Limb (tissue), 2 donors: ENCODE data around the gene PIK3R3.

Experiments used
- DNase-seq, 2 donors: peaks; one replicate each; pipeline ENCODE4 v3.0.0-alpha.2; 2016; ENCODE audit errors: extremely low spot score in 2 of 2

Gene PIK3R3

DNA sequence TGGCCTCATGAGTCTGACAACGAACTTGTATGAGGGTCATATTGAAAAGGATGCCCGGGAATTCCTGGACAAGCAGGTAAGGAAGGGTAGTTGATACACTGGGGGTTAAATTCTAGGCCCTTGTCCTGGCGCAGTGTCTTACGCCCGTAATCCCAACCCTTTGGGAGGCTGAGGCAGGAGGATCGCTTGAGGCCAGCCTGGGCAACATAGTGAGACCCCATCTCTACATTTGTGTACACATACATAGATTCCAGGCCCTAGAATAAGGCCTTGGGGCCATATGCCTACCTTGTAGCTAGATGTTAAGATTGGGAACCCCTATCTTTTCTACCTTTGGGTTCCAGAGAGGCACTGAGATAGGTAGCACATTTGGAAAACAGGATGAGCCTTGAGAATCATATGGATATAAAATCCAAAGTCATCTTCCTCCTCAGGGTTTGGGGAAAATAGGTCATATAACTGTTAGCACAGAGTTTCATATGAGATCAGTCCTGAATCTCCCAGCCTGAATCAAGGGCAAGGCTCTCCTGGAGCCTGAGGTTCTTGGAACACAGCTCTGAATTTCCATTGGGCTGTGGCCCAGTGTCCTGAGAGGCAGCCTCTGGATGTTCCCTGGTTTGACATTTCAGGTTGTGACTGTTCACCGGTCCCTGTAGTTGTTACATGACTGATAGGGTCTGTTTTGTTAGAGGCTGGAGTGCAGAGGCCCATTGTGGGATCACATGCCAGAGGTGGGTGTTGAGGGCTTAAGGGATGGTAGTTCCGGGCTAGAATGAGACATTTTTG, 104.4 kb downstream of the PIK3R3 start:
- no peak for DNase-seq

- DNase-seq = no peak
These were observed 105.9 kb downstream of the PIK3R3 start for GRCh38 chr1:46026531-46026930.

GRCh38 chr1:46021046-46021996, 111.1 kb downstream of the PIK3R3 start:
- no peak for DNase-seq

GRCh38 chr1:46020010-46020409, 112.4 kb downstream of the PIK3R3 start:
- no peak for DNase-seq

DNA sequence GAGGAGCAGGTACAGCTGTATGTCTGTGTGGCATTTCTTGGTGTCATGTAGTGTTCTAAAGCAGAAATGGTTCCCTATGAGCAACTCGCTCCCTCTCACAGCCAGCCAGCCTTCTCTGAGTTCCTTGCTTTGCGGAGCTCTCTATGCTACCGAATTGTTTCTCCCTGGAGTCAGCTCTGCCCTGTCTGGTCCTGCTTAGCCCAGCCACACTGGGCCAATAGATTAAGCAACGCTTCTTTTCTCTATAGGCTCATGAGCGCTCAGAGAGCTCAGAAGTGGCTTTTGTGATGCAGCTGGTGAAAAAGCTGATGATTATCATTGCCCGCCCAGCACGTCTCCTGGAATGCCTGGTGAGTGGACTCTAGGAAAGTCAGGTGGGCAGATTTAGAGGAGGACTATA, 113.1 kb downstream of the PIK3R3 start:
- DNase-seq = no peak

- no peak for DNase-seq
These were observed 114.4 kb downstream of the PIK3R3 start for GRCh38 chr1:46017876-46018503.

- DNase-seq = no peak
These were observed 118.8 kb downstream of the PIK3R3 start for GRCh38 chr1:46013581-46013980.

DNA sequence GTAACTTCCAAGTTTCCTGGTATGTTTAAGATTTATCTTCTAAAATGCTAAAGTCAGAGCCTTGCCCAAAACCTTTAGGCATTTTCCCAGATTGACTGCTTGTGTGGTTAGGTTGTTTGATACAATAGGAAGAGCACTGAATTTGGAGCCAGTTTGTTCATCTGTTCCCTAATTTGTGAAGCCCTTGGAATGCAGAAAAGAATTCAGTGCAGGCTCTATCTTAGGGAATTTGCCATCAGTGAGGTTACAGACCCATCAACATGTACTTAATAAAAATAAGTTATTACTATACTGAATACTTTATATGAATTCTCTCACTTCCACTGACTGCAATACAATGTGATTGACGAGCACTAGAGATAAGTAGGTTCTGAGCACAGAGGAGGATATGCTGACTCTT, 120.2 kb downstream of the PIK3R3 start:
- DNase-seq = no peak

DNA sequence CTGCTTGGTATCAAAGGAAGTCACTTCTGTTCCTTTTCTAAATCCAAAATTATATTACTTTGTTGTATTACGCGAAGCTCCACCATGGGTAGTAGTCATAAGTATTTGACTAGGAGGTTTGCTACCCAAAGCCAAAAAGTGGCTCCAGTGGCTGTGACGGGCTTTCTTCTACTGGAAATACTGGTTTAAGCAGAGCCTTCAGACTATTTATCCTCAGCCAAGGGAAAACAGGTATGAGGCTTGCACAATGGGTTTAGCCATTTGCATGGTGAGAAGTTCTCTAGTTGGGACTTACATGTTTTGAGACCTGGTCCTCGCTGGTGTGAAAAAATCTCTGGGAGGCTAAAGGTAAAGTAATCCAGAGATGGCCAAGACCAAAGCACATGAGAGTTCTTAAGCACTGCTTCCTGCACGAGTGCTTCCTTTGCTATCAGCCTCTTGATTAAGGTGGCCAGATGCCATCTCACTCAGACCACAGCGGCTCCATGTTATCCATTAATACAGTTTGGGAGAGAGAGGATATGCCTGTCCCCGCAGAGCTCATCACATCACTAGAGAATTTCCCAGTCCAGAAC, 121.2 kb downstream of the PIK3R3 start:
- no peak for DNase-seq

GRCh38 chr1:46010611-46011010, 121.8 kb downstream of the PIK3R3 start:
- DNase-seq = no peak

- no peak for DNase-seq
These were observed 123.8 kb downstream of the PIK3R3 start for GRCh38 chr1:46008585-46008984.

- no peak for DNase-seq
These were observed 126.8 kb downstream of the PIK3R3 start for GRCh38 chr1:46005594-46005993.

- DNase-seq = no peak
These were observed 127.9 kb downstream of the PIK3R3 start for GRCh38 chr1:46004492-46004891.

DNA sequence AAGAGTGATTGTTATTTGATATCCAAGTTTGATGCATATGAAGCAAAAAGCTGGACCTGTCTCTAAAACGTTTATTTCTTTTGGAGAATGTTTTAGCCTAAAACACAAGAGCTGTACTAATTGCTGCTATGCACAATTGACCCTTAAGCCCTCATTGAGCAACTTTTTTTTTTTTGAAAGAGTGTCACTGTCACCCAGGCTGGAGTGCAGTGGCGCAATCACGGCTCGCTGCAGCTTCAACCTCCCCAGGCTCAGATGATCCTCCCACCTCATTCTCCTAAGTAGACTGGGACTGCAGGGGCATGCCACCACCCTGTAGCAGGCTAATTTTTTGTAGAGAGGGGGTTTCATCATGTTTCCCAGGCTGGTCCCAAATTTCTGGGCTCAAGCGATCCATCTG, 129.1 kb downstream of the PIK3R3 start:
- no peak for DNase-seq

GRCh38 chr1:46002551-46003150, 129.8 kb downstream of the PIK3R3 start:
- no peak for DNase-seq

DNA sequence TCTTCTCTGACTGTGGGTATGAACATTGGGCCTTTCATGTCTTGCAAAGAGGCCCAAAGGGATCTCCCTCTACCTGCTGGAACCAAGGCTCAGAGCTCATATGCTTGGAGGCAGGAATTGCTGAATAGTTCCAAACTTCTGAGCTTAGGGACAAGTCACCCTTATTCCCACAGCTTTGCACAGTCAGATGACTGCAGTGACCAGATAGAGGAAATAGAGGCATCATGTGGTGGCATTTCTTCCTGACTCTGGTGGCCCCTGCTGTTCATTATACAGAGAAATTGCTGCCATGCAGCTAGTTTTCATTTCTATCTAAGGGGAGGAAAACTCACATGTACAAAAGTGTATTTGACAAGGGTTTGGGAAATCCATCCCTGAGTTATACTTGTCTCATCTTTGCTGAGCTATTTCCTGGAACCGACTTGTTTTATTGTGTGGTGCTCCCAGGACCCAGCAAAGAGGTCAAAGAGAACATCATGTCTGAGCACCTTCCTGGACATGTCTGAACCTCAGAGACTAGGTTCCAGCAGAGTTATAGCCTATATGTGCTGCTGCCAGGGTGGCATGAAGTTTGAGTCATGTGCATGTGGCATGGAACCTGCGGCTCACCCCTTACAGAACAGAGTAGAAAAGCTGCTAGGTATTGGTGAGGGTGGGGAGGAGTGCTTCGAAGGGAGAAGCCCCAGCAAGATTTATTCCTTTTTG, 131.2 kb downstream of the PIK3R3 start:
- DNase-seq = no peak

DNA sequence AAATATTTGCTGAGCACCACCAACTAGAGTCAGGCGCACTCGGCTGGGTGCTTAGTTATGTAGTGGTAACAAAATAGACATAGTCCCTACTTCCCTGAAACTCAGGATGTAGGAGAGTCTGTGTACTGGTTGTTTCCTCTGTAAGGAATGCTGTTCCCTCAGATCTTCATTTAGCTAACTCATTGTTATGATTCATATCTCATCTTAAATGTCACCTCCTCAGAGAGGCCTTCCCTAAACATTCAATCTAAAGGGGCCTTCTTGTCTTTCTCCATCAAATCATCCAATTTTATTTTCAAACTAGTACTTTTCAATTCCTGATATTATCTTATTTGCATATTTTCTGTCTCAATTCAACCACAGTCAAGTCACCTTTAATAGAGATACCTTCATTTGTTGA, 132.9 kb downstream of the PIK3R3 start:
- DNase-seq = no peak

DNA sequence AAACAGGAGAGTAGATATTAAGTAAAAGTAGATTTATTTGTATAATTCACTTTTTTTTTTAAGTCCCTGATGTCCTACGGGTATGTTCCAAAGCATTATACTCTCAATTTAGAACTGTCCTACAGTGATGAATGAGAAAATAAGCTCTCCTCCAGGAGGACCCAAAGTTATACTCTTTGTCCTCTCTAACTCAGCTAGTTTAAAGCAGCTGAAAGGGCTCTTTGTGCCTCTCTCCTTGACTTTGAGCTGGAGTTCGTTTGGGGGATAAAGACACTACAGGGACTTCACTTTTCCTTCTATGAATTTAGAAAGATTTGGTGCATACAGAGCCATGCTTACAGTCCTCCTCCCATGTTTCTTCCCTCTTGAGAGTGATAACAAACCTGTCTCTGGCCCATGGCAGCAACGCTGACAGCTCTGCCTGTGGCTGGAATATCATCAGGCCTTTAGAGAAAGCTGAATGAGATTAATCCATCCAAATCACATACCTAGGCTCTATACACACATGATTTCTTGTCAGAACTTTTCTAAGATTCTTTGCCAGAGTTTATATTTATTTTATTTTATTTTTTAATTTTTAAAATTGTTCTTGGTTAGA, 134.3 kb downstream of the PIK3R3 start:
- DNase-seq = no peak

GRCh38 chr1:45995298-45995697, 137.1 kb downstream of the PIK3R3 start:
- no peak for DNase-seq

DNA sequence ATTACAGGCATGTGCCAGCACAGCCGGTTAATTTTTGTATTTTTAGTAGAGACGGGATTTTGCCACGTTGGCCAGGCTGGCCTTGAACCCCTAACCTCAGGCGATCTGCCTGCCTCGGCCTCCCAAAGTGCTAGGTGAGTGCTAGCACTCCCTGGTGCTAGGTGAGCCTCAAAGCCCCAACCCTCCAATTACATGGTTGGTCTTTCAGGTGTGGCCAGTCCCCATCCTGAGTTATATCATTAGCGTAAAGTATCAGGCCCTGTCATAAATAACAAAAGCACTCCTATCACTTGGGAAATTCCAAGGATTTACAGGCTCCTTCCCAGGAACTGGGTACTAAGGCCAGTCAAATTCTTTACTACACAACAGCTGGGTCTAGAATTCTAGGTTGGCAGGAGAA, 138.0 kb downstream of the PIK3R3 start:
- DNase-seq = no peak
